T-cell (primary cell): ENCODE data around the gene HMMR. TPM values are rescaled to one million over a fixed set of nuclear protein-coding genes. Genes with fewer than 3 reads are reported as not detected.

Source experiments
- ATAC-seq, 4 experiments: fragments of 200-7000 bp in 3 of 4; fragments of 150-1000 bp in 1 of 4; cut with Tn5 transposase; replicated peaks in 1 of 4; 1 replicate in 3 of 4; 2 replicates in 1 of 4; pipeline ENCODE4 v1.10.0; 2021; ENCODE audit warnings: moderate library complexity in 3 of 4, mild to moderate bottlenecking in 2 of 4, moderate number of reproducible peaks in 1 of 4
- CTCF ChIA-PET, 2 donors: fragments of 300-600 bp; sonication (Branson Sonifier 250); formaldehyde crosslinking; loops; one replicate each; lab custom pipeline; 2022; ENCODE audit warnings: antibody characterized with exemption in 2 of 2; lab: Charles Lee
- POLR2A ChIA-PET, 2 donors: fragments of 300-600 bp; sonication (Branson Sonifier 250); formaldehyde crosslinking; loops; one replicate each; lab custom pipeline; 2022; ENCODE audit warnings: antibody characterized with exemption in 2 of 2; lab: Charles Lee
- DNase-seq, 35 experiments: peaks; one replicate each; pipeline versions ENCODE4 v3.0.0 to v3.0.0-alpha.2; 2013 to 2023
- H3K27ac ChIP-seq: one replicate; pipeline ENCODE4 v1.5.1; 2013; ENCODE audit warnings: low read length
- H3K27me3 ChIP-seq, 2 experiments: replicated peaks in 1 of 2; 1 replicate in 1 of 2; 2 replicates in 1 of 2; pipeline versions ENCODE4 v1.6.1 to v1.7.0; 2013; ENCODE audit warnings: low read length in 1 of 2, mixed read lengths in 1 of 2; ENCODE audit not compliant: control insufficient read depth in 2 of 2, insufficient read depth in 2 of 2; ENCODE audit errors: extremely low read depth in 1 of 2
- H3K36me3 ChIP-seq, 2 donors: 1 replicate in 1 of 2; 2 replicates in 1 of 2; pipeline versions ENCODE4 v1.6.1 to v1.7.0; 2013; ENCODE audit warnings: low read length in 1 of 2; ENCODE audit not compliant: control insufficient read depth in 2 of 2, insufficient read depth in 1 of 2; ENCODE audit errors: extremely low read depth in 1 of 2
- H3K4me1 ChIP-seq, 2 experiments: 1 replicate in 1 of 2; 2 replicates in 1 of 2; pipeline versions ENCODE4 v1.6.1 to v1.7.0; 2013; ENCODE audit warnings: low read length in 2 of 2, mixed read lengths in 1 of 2; ENCODE audit not compliant: insufficient read depth in 2 of 2, control insufficient read depth in 1 of 2; ENCODE audit errors: extremely low read depth in 1 of 2
- H3K4me3 ChIP-seq, 2 donors: 1 replicate in 1 of 2; 2 replicates in 1 of 2; pipeline versions ENCODE4 v1.5.1 to v1.7.0; 2013; ENCODE audit warnings: mild to moderate bottlenecking in 2 of 2, low read length in 1 of 2, moderate library complexity in 1 of 2; ENCODE audit not compliant: control insufficient read depth in 1 of 2; ENCODE audit errors: extremely low read depth in 1 of 2
- H3K9me3 ChIP-seq: 2 replicates; pipeline ENCODE4 v1.7.0; 2013
- H3K27ac Mint-ChIP-seq, 2 donors: one replicate each; pipeline ENCODE4 v1.8.0; 2020 to 2021; ENCODE audit warnings: mild to moderate bottlenecking in 2 of 2, mixed read lengths in 2 of 2
- H3K27me3 Mint-ChIP-seq, 2 donors: one replicate each; pipeline ENCODE4 v1.8.0; 2021 to 2022; ENCODE audit warnings: mixed read lengths in 2 of 2
- H3K36me3 Mint-ChIP-seq: one replicate; pipeline ENCODE4 v1.8.0; 2021; ENCODE audit warnings: mixed read lengths
- H3K4me1 Mint-ChIP-seq, 3 donors: one replicate each; pipeline ENCODE4 v1.8.0; 2020 to 2022; ENCODE audit warnings: mixed read lengths in 3 of 3, mild to moderate bottlenecking in 1 of 3
- H3K4me3 Mint-ChIP-seq, 3 donors: one replicate each; pipeline ENCODE4 v1.8.0; 2020 to 2022; ENCODE audit warnings: mild to moderate bottlenecking in 3 of 3, mixed read lengths in 3 of 3, moderate library complexity in 3 of 3
- H3K9me3 Mint-ChIP-seq, 3 donors: one replicate each; pipeline ENCODE4 v1.8.0; 2020 to 2022; ENCODE audit warnings: mixed read lengths in 3 of 3
- WGBS: methylation state at CpG from one replicate; pipeline ENCODE4 v1.1.5; 2013; ENCODE audit warnings: missing lambda C conversion rate; ENCODE audit not compliant: insufficient coverage; 5-methylcytosine and 5-hydroxymethylcytosine counted together
- total RNA-seq, 35 experiments: library from RNA in 6 of 35; stranded (reverse) in 6 of 35; fragments of 120-200 nt in 1 of 35; gene quantifications; one replicate each; pipeline versions ENCODE4 v1.2.1 to v1.2.4 and lab custom pipeline; 2013 to 2026

Gene HMMR
- total RNA-seq, 5 donors from 2014 or later (not counting 1 experiment from before 2014, with no cell fraction given) = 0.41 to 0.88 (median 0.84) TPM

DNA sequence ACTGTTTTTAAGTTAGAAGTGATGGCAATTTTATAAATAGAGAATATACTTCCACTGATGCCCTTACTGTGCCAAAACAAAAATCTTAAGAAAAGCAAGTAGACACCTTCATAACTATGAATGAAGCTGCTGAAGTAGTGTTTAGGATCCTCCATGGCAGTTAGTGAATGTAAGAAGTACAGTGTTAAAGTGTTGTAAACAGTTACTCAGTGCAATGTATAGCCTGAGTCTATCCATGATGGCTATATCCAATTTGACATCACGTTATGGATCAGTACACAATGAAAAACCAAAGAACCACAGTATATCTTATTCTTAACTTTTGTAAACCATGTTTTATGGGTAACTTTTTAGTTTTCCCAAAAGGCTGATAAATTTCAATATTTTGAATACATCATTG lies 15.9 kb upstream of the HMMR start:
- H3K36me3 Mint-ChIP-seq = peaks cover 52% of the 10 kb centered on the region
- H3K36me3 ChIP-seq = peaks cover 3 to 64% of the 10 kb centered on the region in 2 donors
- DNase-seq (no peak), ATAC-seq (no peak)
- peaks cover 0 to 2% of the 10 kb centered on the region in 2 experiments for H3K4me1 ChIP-seq
- peak overlapping the region; percentile 4 to 23 for H3K27ac Mint-ChIP-seq
- no peaks in the 10 kb centered on the region for H3K27me3 ChIP-seq
- ChIA-PET CTCF (no interaction called here), POLR2A (no interaction called here)
- no CpG with 5 or more reads among the region's 1 CpG for WGBS
- no peak overlapping the region for H3K4me3 Mint-ChIP-seq
- H3K9me3 Mint-ChIP-seq = no peaks in the 10 kb centered on the region
- H3K4me1 Mint-ChIP-seq = peaks cover 16 to 32% (median 29%) of the 10 kb centered on the region in 3 donors
- no peak overlapping the region for H3K27ac ChIP-seq
- H3K4me3 ChIP-seq = no peak overlapping the region
- H3K27me3 Mint-ChIP-seq = no peaks in the 10 kb centered on the region
- no peaks in the 10 kb centered on the region for H3K9me3 ChIP-seq

DNA sequence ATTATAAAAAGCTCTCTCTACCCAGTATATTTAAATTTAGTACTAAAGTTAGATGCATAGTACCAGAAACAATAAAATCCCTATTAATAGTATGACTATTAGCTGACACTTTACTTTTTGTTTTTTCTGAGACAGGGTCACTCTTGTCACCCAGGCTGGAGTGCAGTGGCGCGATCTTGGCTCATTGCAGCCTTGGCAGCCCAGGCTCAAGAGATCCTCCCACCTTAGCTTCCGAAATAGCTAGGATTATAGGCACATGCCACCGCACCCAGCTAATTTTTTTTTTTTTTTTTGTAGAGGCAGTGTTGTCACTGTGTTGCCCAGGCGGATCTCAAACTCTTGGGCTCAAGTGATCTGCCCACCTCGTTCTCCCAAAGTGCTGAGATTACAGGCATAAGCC lies 15.1 kb upstream of the HMMR start:
- Histone ChIP-seq H3K4me3 (no peak overlapping the region), H3K4me1 (no peaks in the 10 kb centered on the region), H3K36me3 (peaks cover 3 to 63% of the 10 kb centered on the region in 2 donors), H3K9me3 (no peaks in the 10 kb centered on the region), H3K27ac (no peak overlapping the region), H3K27me3 (no peaks in the 10 kb centered on the region)
- CTCF ChIA-PET = interaction anchor here in 1 of 2 donors (0.9 kb wide), 1 partner anchor 16 kb away, joined by 6 read pairs; the partner anchor contains the start of gene HMMR
- POLR2A ChIA-PET = interaction anchor here in 1 of 2 donors (0.6 to 0.8 kb wide), 2 partner anchors 15 to 60 kb away, joined by 3 read pairs; partner anchors contain the start of genes HMMR, MAT2B and NUDCD2
- H3K27ac Mint-ChIP-seq = no peak overlapping the region
- H3K9me3 Mint-ChIP-seq = no peaks in the 10 kb centered on the region
- ATAC-seq (no peak), DNase-seq (no peak)
- peaks cover 50% of the 10 kb centered on the region for H3K36me3 Mint-ChIP-seq
- H3K4me1 Mint-ChIP-seq = peaks cover 8 to 23% (median 22%) of the 10 kb centered on the region in 3 donors
- H3K27me3 Mint-ChIP-seq = no peaks in the 10 kb centered on the region
- no peak overlapping the region for H3K4me3 Mint-ChIP-seq
- WGBS = no CpG with 5 or more reads among the region's 6 CpGs

DNA sequence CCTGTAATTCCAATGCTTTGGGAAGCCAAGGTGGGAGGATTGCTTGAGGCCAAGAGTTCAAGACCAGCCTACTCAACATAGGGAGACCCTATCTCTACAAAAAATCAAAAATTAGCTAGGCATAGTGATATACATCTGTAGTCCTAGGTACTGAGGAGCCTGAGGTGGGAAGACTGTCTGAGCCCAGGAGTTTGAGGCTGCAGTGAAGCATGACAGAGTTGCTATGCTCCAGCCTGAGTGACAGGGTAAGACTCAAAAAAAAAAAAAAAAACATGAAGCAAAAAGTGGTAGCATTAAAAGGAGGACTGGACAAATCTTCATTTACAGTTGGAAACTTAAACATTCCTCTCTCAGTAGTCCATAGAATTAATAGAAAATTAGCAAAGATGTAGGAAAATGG lies 13.2 kb upstream of the HMMR start:
- no peaks in the 10 kb centered on the region for H3K9me3 Mint-ChIP-seq
- no peaks in the 10 kb centered on the region for H3K27me3 Mint-ChIP-seq
- no peak overlapping the region for H3K27ac ChIP-seq
- POLR2A ChIA-PET = interaction anchor here (0.7 to 1.2 kb wide), 3 partner anchors 9 to 13 kb away, joined by 4 to 10 read pairs (median 10); partner anchors contain the start of gene HMMR (in 1 of the 2)
- H3K36me3 ChIP-seq = peaks cover 3 to 50% of the 10 kb centered on the region in 2 donors
- no peak for DNase-seq
- H3K9me3 ChIP-seq = no peaks in the 10 kb centered on the region
- no peak overlapping the region for H3K4me3 ChIP-seq
- no peak for ATAC-seq
- H3K27me3 ChIP-seq = no peaks in the 10 kb centered on the region
- H3K36me3 Mint-ChIP-seq = peaks cover 45% of the 10 kb centered on the region
- H3K27ac Mint-ChIP-seq = peak overlapping the region; percentile 28 to 56
- H3K4me3 Mint-ChIP-seq = no peak overlapping the region
- H3K4me1 ChIP-seq = no peaks in the 10 kb centered on the region
- peaks cover 5 to 12% (median 12%) of the 10 kb centered on the region in 3 donors for H3K4me1 Mint-ChIP-seq
- CTCF ChIA-PET = no interaction called here

DNA sequence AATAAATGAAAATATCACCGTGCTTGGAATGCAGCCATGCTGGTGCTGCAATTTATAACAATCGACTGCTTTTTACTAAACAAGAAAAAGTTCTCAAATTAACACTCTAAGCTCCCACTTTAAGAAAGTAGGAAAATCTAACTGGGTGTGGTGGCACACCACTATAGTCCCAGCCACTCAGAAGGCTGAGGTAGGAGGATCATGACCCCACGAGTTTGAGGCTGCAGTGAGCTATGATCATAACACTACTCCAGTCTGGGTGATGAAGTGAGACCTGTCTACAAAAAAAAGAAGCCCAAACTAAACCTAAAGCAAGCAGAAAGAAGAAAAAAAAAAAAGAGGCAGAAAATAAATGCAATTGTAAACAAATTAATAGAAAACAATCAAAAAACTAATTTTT lies 12.6 kb upstream of the HMMR start:
- H3K4me3 Mint-ChIP-seq = no peak overlapping the region
- DNase-seq (no peak), ATAC-seq (no peak)
- peaks cover 5 to 14% (median 11%) of the 10 kb centered on the region in 3 donors for H3K4me1 Mint-ChIP-seq
- CTCF ChIA-PET = interaction anchor here in 1 of 2 donors (0.7 kb wide), 1 partner anchor 111 kb away, joined by 3 read pairs; no protein-coding TSS in a partner anchor
- Histone ChIP-seq H3K4me3 (no peak overlapping the region), H3K27me3 (no peaks in the 10 kb centered on the region), H3K36me3 (peaks cover 0 to 43% of the 10 kb centered on the region in 2 donors), H3K4me1 (no peaks in the 10 kb centered on the region), H3K9me3 (no peaks in the 10 kb centered on the region), H3K27ac (no peak overlapping the region)
- H3K27me3 Mint-ChIP-seq = no peaks in the 10 kb centered on the region
- POLR2A ChIA-PET = interaction anchor here (0.8 to 1.2 kb wide), 2 partner anchors 10 to 12 kb away, joined by 4 to 10 read pairs; partner anchors contain the start of gene HMMR (in 1 of the 2)
- H3K9me3 Mint-ChIP-seq = no peaks in the 10 kb centered on the region
- H3K27ac Mint-ChIP-seq = peak overlapping the region in 1 of 2 donors; percentile 38
- WGBS = no CpG with 5 or more reads among the region's 3 CpGs
- H3K36me3 Mint-ChIP-seq = peaks cover 42% of the 10 kb centered on the region

DNA sequence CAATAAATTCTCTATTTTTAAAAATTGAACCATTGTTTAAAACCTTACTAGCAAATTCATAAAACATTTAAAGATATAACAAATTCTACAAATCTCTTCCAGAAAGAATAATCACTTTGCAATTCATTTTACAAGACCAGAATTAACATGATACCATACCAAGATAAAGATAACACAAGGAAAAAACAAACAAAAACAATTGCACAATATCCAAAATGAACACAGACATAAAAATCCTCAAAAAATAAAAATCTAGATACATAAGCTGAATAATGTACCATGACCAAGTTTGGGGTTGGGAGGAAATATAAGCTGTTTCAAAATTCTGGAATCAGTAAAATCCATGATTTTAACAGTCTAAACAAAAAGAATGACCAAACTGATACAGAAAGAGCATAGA lies 11.9 kb upstream of the HMMR start:
- DNase-seq (no peak), ATAC-seq (no peak)
- no peak overlapping the region for H3K27ac ChIP-seq
- ChIA-PET POLR2A (no interaction called here), CTCF (interaction anchor here in 1 of 2 donors (1.4 to 1.9 kb wide), 2 partner anchors 8 to 10 kb away, joined by 5 to 13 read pairs; partner anchors contain the start of gene CCNG1)
- H3K4me3 ChIP-seq = no peak overlapping the region
- Mint-ChIP-seq H3K27ac (peak overlapping the region; percentile 54 to 71), H3K27me3 (no peaks in the 10 kb centered on the region), H3K9me3 (no peaks in the 10 kb centered on the region), H3K4me3 (no peak overlapping the region), H3K36me3 (peaks cover 43% of the 10 kb centered on the region), H3K4me1 (peaks cover 5 to 14% (median 12%) of the 10 kb centered on the region in 3 donors)
- peaks cover 0 to 43% of the 10 kb centered on the region in 2 donors for H3K36me3 ChIP-seq
- no peaks in the 10 kb centered on the region for H3K4me1 ChIP-seq
- no peaks in the 10 kb centered on the region for H3K27me3 ChIP-seq
- H3K9me3 ChIP-seq = no peaks in the 10 kb centered on the region

DNA sequence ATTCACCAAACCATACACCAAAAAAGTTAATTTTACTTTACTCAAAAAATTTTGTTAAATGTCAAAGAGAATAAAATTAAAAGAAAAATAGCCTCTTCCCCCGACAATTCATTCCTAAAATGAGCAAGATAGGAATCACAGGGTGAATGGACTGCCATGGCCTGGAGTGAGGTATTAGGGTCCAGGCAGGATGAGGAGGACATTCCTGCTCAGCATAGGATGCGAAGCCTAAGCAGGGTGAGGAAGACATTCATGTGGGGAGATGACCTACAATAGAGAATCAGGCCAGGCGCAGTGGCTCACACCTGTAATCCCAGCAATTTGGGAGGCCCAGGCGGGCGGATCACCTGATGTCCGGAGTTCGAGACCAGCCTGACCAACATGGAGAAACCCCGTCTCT lies 8.9 kb upstream of the HMMR start:
- Mint-ChIP-seq H3K4me3 (no peak overlapping the region), H3K9me3 (no peaks in the 10 kb centered on the region), H3K27me3 (no peaks in the 10 kb centered on the region), H3K36me3 (peaks cover 54% of the 10 kb centered on the region), H3K27ac (no peak overlapping the region), H3K4me1 (peaks cover 19 to 24% (median 23%) of the 10 kb centered on the region in 3 donors)
- Histone ChIP-seq H3K9me3 (no peaks in the 10 kb centered on the region), H3K27ac (no peak overlapping the region), H3K36me3 (peaks cover 0 to 39% of the 10 kb centered on the region in 2 donors), H3K4me3 (no peak overlapping the region), H3K4me1 (no peaks in the 10 kb centered on the region), H3K27me3 (no peaks in the 10 kb centered on the region)
- CTCF ChIA-PET = no interaction called here
- ATAC-seq = no peak
- DNase-seq = no peak
- POLR2A ChIA-PET = no interaction called here
- WGBS = 100% methylated on average over 5 of the region's 8 CpGs
